AG10803 (cell line): ENCODE data around the gene VEGFC.

Source experiments
- DNase-seq: peaks from one replicate; pipeline ENCODE4 v3.0.0; 2010; ENCODE audit warnings: low read depth
- H3K4me3 ChIP-seq: 2 replicates; pipeline ENCODE4 v1.5.1; 2011; ENCODE audit warnings: mild to moderate bottlenecking, low read length, control low read depth
- CTCF ChIP-seq: conservative IDR thresholded peaks from 2 replicates; pipeline ENCODE4 v1.5.1; 2011; ENCODE audit warnings: mild to moderate bottlenecking, low read length, control low read depth, inconsistent platforms

VEGFC gene

GRCh38 chr4:176755613-176756012 lies 37.1 kb downstream of the VEGFC start:
- DNase-seq = no peak
- no peak for TF ChIP-seq CTCF
- H3K4me3 ChIP-seq = no peak overlapping the region

- TF ChIP-seq CTCF = no peak
- no peak overlapping the region for H3K4me3 ChIP-seq
- DNase-seq = no peak
Observed at GRCh38 chr4:176755001-176755400, 37.7 kb downstream of the VEGFC start.

GRCh38 chr4:176753049-176753448 lies 39.7 kb downstream of the VEGFC start:
- DNase-seq = peak; percentile 98
- no peak overlapping the region for H3K4me3 ChIP-seq
- no peak for TF ChIP-seq CTCF

- no peak for TF ChIP-seq CTCF
- no peak for DNase-seq
- H3K4me3 ChIP-seq = no peak overlapping the region
Observed at GRCh38 chr4:176752191-176752749, 40.5 kb downstream of the VEGFC start.

GRCh38 chr4:176751061-176751460 lies 41.7 kb downstream of the VEGFC start:
- no peak for TF ChIP-seq CTCF
- H3K4me3 ChIP-seq = no peak overlapping the region
- no peak for DNase-seq

- no peak for TF ChIP-seq CTCF
- H3K4me3 ChIP-seq = no peak overlapping the region
- DNase-seq = no peak
Observed at GRCh38 chr4:176746846-176747245, 45.9 kb downstream of the VEGFC start.

GRCh38 chr4:176745902-176746301 lies 46.8 kb downstream of the VEGFC start:
- DNase-seq = no peak
- no peak for TF ChIP-seq CTCF
- H3K4me3 ChIP-seq = no peak overlapping the region
